Psoas muscle (tissue), 8 donors: Measurements from ENCODE around the gene ATP5MC2. TPM values are rescaled to one million over a fixed set of nuclear protein-coding genes. Genes with fewer than 3 reads are reported as not detected.

Experiments
- ATAC-seq, 4 donors: fragments of 200-7000 bp; cut with Tn5 transposase; one replicate each; pipeline ENCODE4 v1.9.1; 2020; ENCODE audit warnings: moderate library complexity in 3 of 4, mild to moderate bottlenecking in 2 of 4
- DNase-seq, 2 donors: peaks; one replicate each; pipeline ENCODE4 v3.0.0-alpha.2; 2020
- H3K27ac ChIP-seq: fragments of 200-600 bp; one replicate; pipeline ENCODE4 v1.8.0; 2022
- H3K27me3 ChIP-seq, 3 donors: fragments of 200-600 bp in 1 of 3; one replicate each; pipeline versions ENCODE4 v1.6.1 to v1.8.0; 2013 to 2022; ENCODE audit warnings: low read length in 2 of 3, mild to moderate bottlenecking in 2 of 3, moderate library complexity in 1 of 3; ENCODE audit not compliant: insufficient read depth in 3 of 3
- H3K36me3 ChIP-seq, 2 donors: fragments of 200-600 bp in 1 of 2; one replicate each; pipeline versions ENCODE4 v1.6.1 to v1.8.0; 2013 to 2022; ENCODE audit warnings: low read depth in 1 of 2, mild to moderate bottlenecking in 1 of 2, moderate library complexity in 1 of 2; ENCODE audit not compliant: insufficient read depth in 1 of 2
- H3K4me1 ChIP-seq: fragments of 200-600 bp; one replicate; pipeline ENCODE4 v1.8.0; 2022
- H3K4me3 ChIP-seq: fragments of 200-600 bp; one replicate; pipeline ENCODE4 v1.8.0; 2022; ENCODE audit warnings: mild to moderate bottlenecking
- H3K9me3 ChIP-seq: fragments of 200-600 bp; one replicate; pipeline ENCODE4 v1.8.0; 2022
- WGBS, 3 donors: extraction: QIAGEN DNeasy Blood & Tissue Kit; methylation state at CpG; one replicate each; pipeline versions ENCODE4 v1.1.6 to v1.1.7; 2013; 5-methylcytosine and 5-hydroxymethylcytosine counted together
- intact Hi-C, 2 donors: fragments of 100-400 bp; cut with DNase I; formaldehyde crosslinking; loops; one replicate each; pipeline versions ENCODE4 v1.11.0 to v1.14.2; 2022
- polyA plus RNA-seq, 3 donors: library from polyadenylated mRNA; stranded (reverse); fragments of 200-250 nt; gene quantifications; one replicate each; pipeline ENCODE4 v1.2.3, GENCODE V29; 2013
- total RNA-seq, 4 donors: library from RNA; stranded (reverse); fragmentation: NEBNext Ultra II Directional in 2 of 4; extraction: Animal tissue kit (Norgen Biotek cat#: 25700) in 2 of 4; gene quantifications; one replicate each; pipeline versions ENCODE4 v1.2.1 to v1.2.4, GENCODE V29; 2021 to 2023
- TF ChIP-seq, protein P1 (sequence below): fragments of 200-600 bp; IDR thresholded peaks from one replicate; pipeline ENCODE4 v1.8.0; 2022; ENCODE audit warnings: antibody characterized with exemption
- donor health status: healthy with polysubstance abuse.
- donor health status: DM: no; HTN: no; CAD: no; lungs with moderate emphysema.
- donor health status: Bipolar disorder and iron deficiency.
- donor health status: healthy.
- donor health status: DM: yes; HTN: yes; CAD: no.
- donor health status: DM: no; HTN: no; CAD: no.
- donor health status: DM: no; HTN: no; CAD: no.
- donor health status: DM: yes; HTN: yes; CAD: no.

ATP5MC2 gene
- total and polyA plus RNA-seq, 7 donors, result 349 to 646 (median 469) TPM

DNA sequence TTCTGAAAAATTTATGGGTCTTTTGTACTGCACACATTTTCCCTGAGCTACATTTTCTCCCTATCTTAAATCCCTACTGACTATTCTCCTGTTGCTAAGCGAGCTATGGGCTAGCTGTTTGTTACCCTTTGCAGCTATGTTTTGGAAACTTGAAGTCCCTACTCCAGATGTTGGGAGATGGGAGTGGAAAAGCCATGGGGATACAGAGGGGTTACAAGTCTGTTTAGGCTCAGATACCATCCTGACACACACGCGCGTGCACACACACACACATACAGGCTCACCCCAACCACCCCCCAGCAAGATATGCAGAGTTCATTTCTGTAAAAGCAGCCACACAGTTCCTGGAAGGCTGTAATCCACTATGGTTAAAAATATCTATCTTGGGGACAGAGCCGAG is 15.8 kb downstream of the ATP5MC2 start:
- TF ChIP-seq, protein P1, sequence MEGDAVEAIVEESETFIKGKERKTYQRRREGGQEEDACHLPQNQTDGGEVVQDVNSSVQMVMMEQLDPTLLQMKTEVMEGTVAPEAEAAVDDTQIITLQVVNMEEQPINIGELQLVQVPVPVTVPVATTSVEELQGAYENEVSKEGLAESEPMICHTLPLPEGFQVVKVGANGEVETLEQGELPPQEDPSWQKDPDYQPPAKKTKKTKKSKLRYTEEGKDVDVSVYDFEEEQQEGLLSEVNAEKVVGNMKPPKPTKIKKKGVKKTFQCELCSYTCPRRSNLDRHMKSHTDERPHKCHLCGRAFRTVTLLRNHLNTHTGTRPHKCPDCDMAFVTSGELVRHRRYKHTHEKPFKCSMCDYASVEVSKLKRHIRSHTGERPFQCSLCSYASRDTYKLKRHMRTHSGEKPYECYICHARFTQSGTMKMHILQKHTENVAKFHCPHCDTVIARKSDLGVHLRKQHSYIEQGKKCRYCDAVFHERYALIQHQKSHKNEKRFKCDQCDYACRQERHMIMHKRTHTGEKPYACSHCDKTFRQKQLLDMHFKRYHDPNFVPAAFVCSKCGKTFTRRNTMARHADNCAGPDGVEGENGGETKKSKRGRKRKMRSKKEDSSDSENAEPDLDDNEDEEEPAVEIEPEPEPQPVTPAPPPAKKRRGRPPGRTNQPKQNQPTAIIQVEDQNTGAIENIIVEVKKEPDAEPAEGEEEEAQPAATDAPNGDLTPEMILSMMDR, result no peak
- ATAC-seq, result peak in 2 of 4 donors; percentile 30 to 50

DNA sequence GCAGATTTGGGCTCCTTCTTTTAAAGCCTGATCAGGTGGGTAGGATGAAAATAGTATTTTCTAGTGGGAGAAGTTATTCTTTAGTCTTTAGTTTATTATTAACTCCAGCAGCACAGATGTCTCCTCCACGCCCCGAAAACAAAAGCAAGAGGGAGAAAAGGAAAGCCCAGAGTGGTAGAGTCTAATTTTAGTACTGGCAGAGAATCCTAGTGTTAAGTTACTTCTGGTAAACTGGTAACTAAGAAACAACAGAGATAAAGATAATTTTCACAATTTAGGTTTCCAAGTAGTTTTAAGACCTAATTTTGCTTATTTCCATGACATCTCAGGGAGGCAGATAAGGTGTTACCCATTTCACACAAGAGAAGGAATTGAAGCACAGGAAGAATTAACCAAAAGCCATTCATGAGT is 16.3 kb downstream of the ATP5MC2 start:
- Histone ChIP-seq H3K27me3 (no peaks in the 10 kb centered on the region), H3K4me3 (peak overlapping the region; percentile 32), H3K9me3 (no peaks in the 10 kb centered on the region), H3K36me3 (peaks cover 0 to 3% of the 10 kb centered on the region in 2 donors), H3K4me1 (peaks cover 23% of the 10 kb centered on the region), H3K27ac (peak overlapping the region; percentile 79)
- 14 to 21% (median 19%) methylated on average over 2 of the region's 2 CpGs for WGBS, 3 donors
- ATAC-seq (peak; percentile 57 to 79 (median 66)), DNase-seq (no peak)
- intact Hi-C loops, result no loop called here
- TF ChIP-seq, protein P1, result no peak

More for the DNA sequence above, 15.8 kb downstream of the ATP5MC2 start:
- Histone ChIP-seq H3K27ac (peak overlapping the region; percentile 79), H3K4me3 (peak overlapping the region; percentile 32), H3K4me1 (peaks cover 23% of the 10 kb centered on the region), H3K36me3 (peaks cover 2 to 7% of the 10 kb centered on the region in 2 donors), H3K9me3 (no peaks in the 10 kb centered on the region), H3K27me3 (no peaks in the 10 kb centered on the region)
- intact Hi-C loops, result no loop called here
- DNase-seq, result no peak
- 19 to 40% (median 22%) methylated on average over 5 of the region's 5 CpGs for WGBS, 3 donors

DNA sequence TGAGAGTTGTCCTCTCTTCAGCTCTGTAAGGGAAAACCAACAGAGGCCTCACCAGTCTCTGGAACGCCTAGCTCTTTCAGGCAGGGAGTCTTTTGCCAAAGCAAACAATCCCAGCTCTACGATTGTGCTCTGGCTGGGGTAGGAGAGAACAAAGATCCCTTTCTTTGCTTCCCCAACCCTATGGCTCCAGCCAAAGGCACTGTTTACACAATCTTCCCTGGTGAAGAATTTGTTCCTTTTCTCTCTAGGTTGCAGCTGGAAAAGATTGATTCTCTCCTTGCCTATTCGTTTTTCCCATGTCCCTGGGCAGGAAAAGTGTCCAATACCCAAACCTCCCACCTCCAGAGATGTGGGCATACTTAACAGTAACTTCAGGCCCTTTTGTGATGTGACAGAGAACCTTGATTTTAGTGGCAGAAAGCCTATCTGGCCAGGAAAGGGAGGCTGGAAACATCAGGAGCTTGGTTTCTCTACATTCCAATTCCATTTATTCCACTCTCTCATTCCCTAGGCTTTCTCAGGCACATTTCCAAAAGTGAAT is 16.8 kb downstream of the ATP5MC2 start:
- peak; percentile 61 to 74 (median 65) for ATAC-seq
- H3K9me3 ChIP-seq, result no peaks in the 10 kb centered on the region
- peak overlapping the region; percentile 79 for H3K27ac ChIP-seq
- no peaks in the 10 kb centered on the region for H3K36me3 ChIP-seq
- no peak for DNase-seq
- H3K4me3 ChIP-seq, result peak overlapping the region; percentile 32
- TF ChIP-seq, protein P1, result no peak
- H3K4me1 ChIP-seq, result peaks cover 23% of the 10 kb centered on the region
- intact Hi-C loops, result no loop called here
- WGBS, 3 donors, result 13 to 17% (median 14%) methylated on average over 3 of the region's 3 CpGs
- no peaks in the 10 kb centered on the region for H3K27me3 ChIP-seq

GRCh38 chr12:53657041-53657440 is 18.8 kb downstream of the ATP5MC2 start:
- H3K27me3 ChIP-seq, result no peaks in the 10 kb centered on the region
- no peak overlapping the region for H3K27ac ChIP-seq
- no peak for ATAC-seq
- peaks cover 41% of the 10 kb centered on the region for H3K4me1 ChIP-seq
- WGBS, 3 donors, result 77 to 87% (median 87%) methylated on average over 4 of the region's 4 CpGs
- no peak for DNase-seq
- no peaks in the 10 kb centered on the region for H3K9me3 ChIP-seq
- TF ChIP-seq, protein P1, result no peak
- no peak overlapping the region for H3K4me3 ChIP-seq
- intact Hi-C loops, result no loop called here
- H3K36me3 ChIP-seq, result no peaks in the 10 kb centered on the region

- H3K27me3 ChIP-seq, result no peaks in the 10 kb centered on the region
- TF ChIP-seq, protein P1, result no peak
- intact Hi-C loops, result no loop called here
- ATAC-seq, result peak; percentile 79 to 89 (median 84)
- H3K4me1 ChIP-seq, result peaks cover 28% of the 10 kb centered on the region
- peak overlapping the region; percentile 63 for H3K27ac ChIP-seq
- H3K36me3 ChIP-seq, result no peaks in the 10 kb centered on the region
- no peak overlapping the region for H3K4me3 ChIP-seq
- 60 to 79% (median 62%) methylated on average over 2 of the region's 2 CpGs for WGBS, 3 donors
- no peak for DNase-seq
- no peaks in the 10 kb centered on the region for H3K9me3 ChIP-seq
These were observed 22.3 kb downstream of the ATP5MC2 start for GRCh38 chr12:53653595-53653994.
